ENCODE data around the gene HHATL.

The HHATL gene

GRCh38 chr3:42683875-42684598 is 18.6 kb downstream of the HHATL start:
- no peak for DNase-seq

- no peak for DNase-seq
These were observed 20.1 kb downstream of the HHATL start for GRCh38 chr3:42682301-42683070.

GRCh38 chr3:42681361-42682038 is 21.1 kb downstream of the HHATL start:
- no peak for DNase-seq

- DNase-seq = no peak
These were observed 21.8 kb downstream of the HHATL start for GRCh38 chr3:42680806-42681205.

GRCh38 chr3:42680271-42680670 is 22.3 kb downstream of the HHATL start:
- DNase-seq = no peak

- no peak for DNase-seq
These were observed 24.2 kb downstream of the HHATL start for GRCh38 chr3:42678447-42678846.

- DNase-seq = no peak
These were observed 26.7 kb downstream of the HHATL start for GRCh38 chr3:42675909-42676308.

- DNase-seq = no peak
These were observed 28.5 kb downstream of the HHATL start for GRCh38 chr3:42674146-42674545.

GRCh38 chr3:42673082-42673481 is 29.5 kb downstream of the HHATL start:
- DNase-seq = no peak

GRCh38 chr3:42672515-42672914 is 30.1 kb downstream of the HHATL start:
- no peak for DNase-seq

GRCh38 chr3:42670670-42671069 is 31.9 kb downstream of the HHATL start:
- DNase-seq = no peak

- DNase-seq = no peak
These were observed 32.5 kb downstream of the HHATL start for GRCh38 chr3:42670051-42670576.

GRCh38 chr3:42668793-42669217 is 33.8 kb downstream of the HHATL start:
- DNase-seq = no peak

- no peak for DNase-seq
These were observed 34.2 kb downstream of the HHATL start for GRCh38 chr3:42668413-42668760.

GRCh38 chr3:42667523-42668412 is 34.8 kb downstream of the HHATL start:
- DNase-seq = peak; percentile 28 to 61

- DNase-seq = no peak
These were observed 35.5 kb downstream of the HHATL start for GRCh38 chr3:42667096-42667522.

- no peak for DNase-seq
These were observed 36.0 kb downstream of the HHATL start for GRCh38 chr3:42666577-42666998.

GRCh38 chr3:42666022-42666421 is 36.6 kb downstream of the HHATL start:
- no peak for DNase-seq

GRCh38 chr3:42665050-42665878 is 37.3 kb downstream of the HHATL start:
- no peak for DNase-seq

- DNase-seq = no peak
These were observed 38.2 kb downstream of the HHATL start for GRCh38 chr3:42664438-42664803.

GRCh38 chr3:42663581-42664437 is 38.8 kb downstream of the HHATL start:
- DNase-seq = no peak

Measured in NCI-H187 (cell line).